Measurements from ENCODE around the gene SLC9A3. TPM values are rescaled to one million over a fixed set of nuclear protein-coding genes. Genes with fewer than 3 reads are reported as not detected.

The SLC9A3 gene
- total and polyA plus RNA-seq, 2 of the 13 experiments (the other 11 are each of a cell fraction or from before 2014, with no cell fraction given), result 1.5 to 1.8 TPM

DNA sequence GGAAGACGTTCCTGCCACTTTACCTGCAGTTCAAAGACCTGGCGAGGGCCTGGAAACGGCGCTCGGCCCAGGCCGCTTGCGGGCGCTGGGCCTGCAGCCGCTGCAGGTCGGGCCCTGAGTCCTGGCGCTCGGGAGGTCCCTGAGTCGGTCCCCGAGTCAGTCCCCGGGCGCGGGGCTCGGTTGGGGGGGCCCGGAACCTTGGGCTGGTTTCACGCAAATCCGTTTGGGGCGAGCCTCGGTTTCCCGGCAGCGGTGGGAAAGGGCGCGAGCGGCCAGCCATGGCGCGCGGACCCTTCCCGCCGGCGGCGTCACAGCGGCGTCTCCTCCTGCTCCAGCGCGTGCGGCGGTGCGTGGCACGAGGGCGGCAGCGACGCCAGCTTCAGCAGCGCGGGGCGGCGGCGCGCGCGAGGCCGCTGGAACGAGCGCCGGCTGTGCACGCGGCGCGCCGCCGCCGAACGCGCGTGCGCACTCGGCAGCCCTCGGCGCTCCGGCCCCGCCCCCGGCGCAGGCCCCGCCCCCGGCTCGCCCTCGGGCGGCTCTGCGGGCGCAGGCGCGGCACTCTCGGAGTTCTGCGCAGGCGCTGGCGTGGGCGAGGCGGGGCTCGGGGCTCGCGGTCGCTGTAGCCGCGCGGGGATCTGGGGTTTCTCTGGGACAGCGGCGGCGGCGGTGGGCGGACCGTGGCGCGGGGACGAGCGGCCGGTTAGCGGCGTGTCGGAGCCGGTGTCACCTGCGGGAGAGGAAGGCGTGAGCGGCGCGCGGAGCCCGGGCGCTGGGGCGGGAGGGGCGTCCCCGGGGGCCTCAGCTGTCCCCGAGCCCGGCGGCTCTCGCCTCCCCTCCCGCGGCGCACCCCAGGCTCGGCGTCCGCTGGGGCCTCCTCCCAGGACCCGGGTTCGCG is 51.3 kb downstream of the SLC9A3 start (continued):
- TF ChIP-seq, protein P1, sequence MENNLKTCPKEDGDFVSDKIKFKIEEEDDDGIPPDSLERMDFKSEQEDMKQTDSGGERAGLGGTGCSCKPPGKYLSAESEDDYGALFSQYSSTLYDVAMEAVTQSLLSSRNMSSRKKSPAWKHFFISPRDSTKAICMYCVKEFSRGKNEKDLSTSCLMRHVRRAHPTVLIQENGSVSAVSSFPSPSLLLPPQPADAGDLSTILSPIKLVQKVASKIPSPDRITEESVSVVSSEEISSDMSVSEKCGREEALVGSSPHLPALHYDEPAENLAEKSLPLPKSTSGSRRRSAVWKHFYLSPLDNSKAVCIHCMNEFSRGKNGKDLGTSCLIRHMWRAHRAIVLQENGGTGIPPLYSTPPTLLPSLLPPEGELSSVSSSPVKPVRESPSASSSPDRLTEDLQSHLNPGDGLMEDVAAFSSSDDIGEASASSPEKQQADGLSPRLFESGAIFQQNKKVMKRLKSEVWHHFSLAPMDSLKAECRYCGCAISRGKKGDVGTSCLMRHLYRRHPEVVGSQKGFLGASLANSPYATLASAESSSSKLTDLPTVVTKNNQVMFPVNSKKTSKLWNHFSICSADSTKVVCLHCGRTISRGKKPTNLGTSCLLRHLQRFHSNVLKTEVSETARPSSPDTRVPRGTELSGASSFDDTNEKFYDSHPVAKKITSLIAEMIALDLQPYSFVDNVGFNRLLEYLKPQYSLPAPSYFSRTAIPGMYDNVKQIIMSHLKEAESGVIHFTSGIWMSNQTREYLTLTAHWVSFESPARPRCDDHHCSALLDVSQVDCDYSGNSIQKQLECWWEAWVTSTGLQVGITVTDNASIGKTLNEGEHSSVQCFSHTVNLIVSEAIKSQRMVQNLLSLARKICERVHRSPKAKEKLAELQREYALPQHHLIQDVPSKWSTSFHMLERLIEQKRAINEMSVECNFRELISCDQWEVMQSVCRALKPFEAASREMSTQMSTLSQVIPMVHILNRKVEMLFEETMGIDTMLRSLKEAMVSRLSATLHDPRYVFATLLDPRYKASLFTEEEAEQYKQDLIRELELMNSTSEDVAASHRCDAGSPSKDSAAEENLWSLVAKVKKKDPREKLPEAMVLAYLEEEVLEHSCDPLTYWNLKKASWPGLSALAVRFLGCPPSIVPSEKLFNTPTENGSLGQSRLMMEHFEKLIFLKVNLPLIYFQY (CRISPR knock-in tag; IDR thresholded peaks at IDR 0.05; ENCODE audit: borderline replicate concordance), result peak; percentile 63
- TF ChIP-seq ZFY (CRISPR knock-in tag; IDR thresholded peaks at IDR 0.05) (peak; percentile 90), MAF1 (CRISPR knock-in tag; IDR thresholded peaks at IDR 0.05; ENCODE audit: borderline replicate concordance) (no peak), GLI4 (CRISPR knock-in tag; IDR thresholded peaks at IDR 0.05; ENCODE audit: borderline replicate concordance) (peak; percentile 93), SMAD9 (CRISPR knock-in tag; IDR thresholded peaks at IDR 0.05) (no peak), ZNF678 (CRISPR knock-in tag; IDR thresholded peaks at IDR 0.05) (peak; percentile 93; the same call in 1 of the 2 replicates), FOXM1 (CRISPR knock-in tag; IDR thresholded peaks at IDR 0.05) (peak; percentile 81; the same call in 1 of the 2 replicates), KLF16 (CRISPR knock-in tag; IDR thresholded peaks at IDR 0.05) (peak; percentile 27 to 81; a peak in 3 of 4 replicates), SAP130 (CRISPR knock-in tag; IDR thresholded peaks at IDR 0.05; ENCODE audit: low read depth) (peak; percentile 63; the same call in 1 of the 2 replicates), GABPA (IDR thresholded peaks at IDR 0.05; ENCODE audit: low read depth, low read length) (no peak), GABPA (CRISPR knock-in tag; IDR thresholded peaks at IDR 0.05; ENCODE audit: low read depth) (no peak), ZNF780A (CRISPR knock-in tag; IDR thresholded peaks at IDR 0.05) (peak; percentile 71; the same call in 1 of the 2 replicates), ZNF749 (CRISPR knock-in tag; IDR thresholded peaks at IDR 0.05; ENCODE audit: borderline replicate concordance) (peak; percentile 98), ZNF264 (CRISPR knock-in tag; IDR thresholded peaks at IDR 0.05) (peak; percentile 77; the same call in 1 of the 2 replicates), ZFX (CRISPR knock-in tag; IDR thresholded peaks at IDR 0.05; ENCODE audit: low read depth) (peak; percentile 76; the same call in 1 of the 2 replicates), ZBTB38 (CRISPR knock-in tag; IDR thresholded peaks at IDR 0.05) (peak; percentile 77), SMYD3 (CRISPR knock-in tag; IDR thresholded peaks at IDR 0.05) (no peak), SIX4 (CRISPR knock-in tag; IDR thresholded peaks at IDR 0.05) (peak; percentile 57; the same call in 1 of the 2 replicates), ZNF326 (CRISPR knock-in tag; IDR thresholded peaks at IDR 0.05; ENCODE audit: borderline replicate concordance) (no peak), SATB2 (CRISPR knock-in tag; IDR thresholded peaks at IDR 0.05) (peak; percentile 95; the same call in 1 of the 2 replicates)
- TF ChIP-seq, protein P2, sequence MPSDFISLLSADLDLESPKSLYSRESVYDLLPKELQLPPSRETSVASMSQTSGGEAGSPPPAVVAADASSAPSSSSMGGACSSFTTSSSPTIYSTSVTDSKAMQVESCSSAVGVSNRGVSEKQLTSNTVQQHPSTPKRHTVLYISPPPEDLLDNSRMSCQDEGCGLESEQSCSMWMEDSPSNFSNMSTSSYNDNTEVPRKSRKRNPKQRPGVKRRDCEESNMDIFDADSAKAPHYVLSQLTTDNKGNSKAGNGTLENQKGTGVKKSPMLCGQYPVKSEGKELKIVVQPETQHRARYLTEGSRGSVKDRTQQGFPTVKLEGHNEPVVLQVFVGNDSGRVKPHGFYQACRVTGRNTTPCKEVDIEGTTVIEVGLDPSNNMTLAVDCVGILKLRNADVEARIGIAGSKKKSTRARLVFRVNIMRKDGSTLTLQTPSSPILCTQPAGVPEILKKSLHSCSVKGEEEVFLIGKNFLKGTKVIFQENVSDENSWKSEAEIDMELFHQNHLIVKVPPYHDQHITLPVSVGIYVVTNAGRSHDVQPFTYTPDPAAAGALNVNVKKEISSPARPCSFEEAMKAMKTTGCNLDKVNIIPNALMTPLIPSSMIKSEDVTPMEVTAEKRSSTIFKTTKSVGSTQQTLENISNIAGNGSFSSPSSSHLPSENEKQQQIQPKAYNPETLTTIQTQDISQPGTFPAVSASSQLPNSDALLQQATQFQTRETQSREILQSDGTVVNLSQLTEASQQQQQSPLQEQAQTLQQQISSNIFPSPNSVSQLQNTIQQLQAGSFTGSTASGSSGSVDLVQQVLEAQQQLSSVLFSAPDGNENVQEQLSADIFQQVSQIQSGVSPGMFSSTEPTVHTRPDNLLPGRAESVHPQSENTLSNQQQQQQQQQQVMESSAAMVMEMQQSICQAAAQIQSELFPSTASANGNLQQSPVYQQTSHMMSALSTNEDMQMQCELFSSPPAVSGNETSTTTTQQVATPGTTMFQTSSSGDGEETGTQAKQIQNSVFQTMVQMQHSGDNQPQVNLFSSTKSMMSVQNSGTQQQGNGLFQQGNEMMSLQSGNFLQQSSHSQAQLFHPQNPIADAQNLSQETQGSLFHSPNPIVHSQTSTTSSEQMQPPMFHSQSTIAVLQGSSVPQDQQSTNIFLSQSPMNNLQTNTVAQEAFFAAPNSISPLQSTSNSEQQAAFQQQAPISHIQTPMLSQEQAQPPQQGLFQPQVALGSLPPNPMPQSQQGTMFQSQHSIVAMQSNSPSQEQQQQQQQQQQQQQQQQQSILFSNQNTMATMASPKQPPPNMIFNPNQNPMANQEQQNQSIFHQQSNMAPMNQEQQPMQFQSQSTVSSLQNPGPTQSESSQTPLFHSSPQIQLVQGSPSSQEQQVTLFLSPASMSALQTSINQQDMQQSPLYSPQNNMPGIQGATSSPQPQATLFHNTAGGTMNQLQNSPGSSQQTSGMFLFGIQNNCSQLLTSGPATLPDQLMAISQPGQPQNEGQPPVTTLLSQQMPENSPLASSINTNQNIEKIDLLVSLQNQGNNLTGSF (CRISPR knock-in tag; IDR thresholded peaks at IDR 0.05), result peak; percentile 94

Measured in HepG2 (cell line).